Ramos (cell line): ENCODE measurements around the gene GTPBP1.

Experiments
- in situ Hi-C: fragments of 300-500 bp; cut with MboI; formaldehyde crosslinking; loops from one replicate; pipeline ENCODE4 v1.14.3; 2022; ENCODE audit warnings: low sequenced_read_pairs; ENCODE audit not compliant: unreplicated experiment

The GTPBP1 gene

DNA sequence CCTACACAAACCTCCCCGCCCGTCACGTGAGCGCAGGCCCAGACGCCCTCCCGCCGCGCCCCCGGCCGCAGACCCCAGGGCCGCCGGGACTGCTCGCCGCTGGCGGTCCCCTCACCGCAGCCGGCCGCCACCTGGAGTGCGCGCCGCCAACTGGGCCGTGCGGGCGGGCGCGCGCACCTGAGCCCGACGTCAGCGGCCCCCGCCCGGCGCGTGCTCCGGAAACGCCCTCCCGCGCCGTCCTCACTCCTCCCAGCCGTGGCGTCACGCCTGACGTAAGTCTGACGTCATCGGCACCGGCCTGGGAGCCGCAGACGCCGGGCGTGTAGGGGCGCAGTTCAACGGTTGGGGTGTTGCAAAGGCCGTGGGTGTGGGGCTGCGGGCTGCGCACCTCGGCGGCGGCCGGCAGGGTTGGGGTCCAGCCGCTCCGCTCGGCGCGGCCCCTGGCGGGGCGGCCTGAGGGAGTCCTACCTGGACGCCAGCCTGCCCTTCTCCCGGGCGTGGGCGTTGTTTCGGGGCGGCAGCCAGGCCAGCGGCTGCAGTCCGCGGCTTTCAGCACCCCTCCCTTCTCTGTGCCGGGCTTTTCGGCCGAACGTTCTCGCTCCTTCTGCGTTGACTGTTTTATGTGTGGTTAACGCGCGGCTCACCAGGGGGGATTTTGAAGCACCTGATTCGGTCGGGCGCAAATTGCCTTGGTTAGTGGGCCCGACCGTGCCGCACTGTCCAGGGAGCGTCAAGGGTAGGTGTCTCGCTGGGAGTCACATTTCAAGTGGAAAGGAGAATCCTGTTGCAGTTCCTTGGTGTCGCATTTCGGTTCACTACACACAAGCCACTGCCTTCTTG lies 4.7 kb upstream of the GTPBP1 start, which contains the start of gene JOSD1:
Gene JOSD1 (minus strand): TSS at position 155 of the 840 bp plus-strand sequence. CDS start 956 bp downstream, outside the sequence.
- in situ Hi-C loops, result no loop called here

DNA sequence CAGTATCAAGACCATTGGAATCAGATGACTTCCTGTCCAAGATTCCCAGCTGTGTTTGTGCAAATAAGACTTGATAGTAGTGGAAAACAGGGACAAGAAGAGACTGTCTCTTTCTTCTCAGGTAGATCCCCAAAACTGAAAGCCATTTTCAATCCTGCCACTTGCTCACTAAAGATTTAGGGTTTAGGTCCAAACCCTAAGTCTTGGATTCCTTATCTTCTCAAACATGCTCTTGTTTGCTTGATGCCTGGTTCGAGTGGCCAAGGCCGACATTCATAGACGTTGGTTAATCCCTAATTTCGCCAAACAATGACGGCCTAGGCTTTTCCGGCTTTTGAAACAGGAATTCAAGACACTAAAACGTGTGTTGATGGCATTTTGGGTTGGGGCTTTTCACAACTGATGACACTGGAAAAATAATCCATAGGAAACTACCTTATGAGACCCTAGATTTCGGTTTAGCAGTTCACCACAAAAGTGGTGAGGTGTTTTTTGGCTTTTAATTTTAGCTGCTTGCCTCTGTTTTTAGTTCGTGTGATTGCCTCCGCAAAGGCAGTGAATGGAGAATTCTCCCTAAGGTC lies 1.0 kb upstream of the GTPBP1 start:
- in situ Hi-C loops, result no loop called here

DNA sequence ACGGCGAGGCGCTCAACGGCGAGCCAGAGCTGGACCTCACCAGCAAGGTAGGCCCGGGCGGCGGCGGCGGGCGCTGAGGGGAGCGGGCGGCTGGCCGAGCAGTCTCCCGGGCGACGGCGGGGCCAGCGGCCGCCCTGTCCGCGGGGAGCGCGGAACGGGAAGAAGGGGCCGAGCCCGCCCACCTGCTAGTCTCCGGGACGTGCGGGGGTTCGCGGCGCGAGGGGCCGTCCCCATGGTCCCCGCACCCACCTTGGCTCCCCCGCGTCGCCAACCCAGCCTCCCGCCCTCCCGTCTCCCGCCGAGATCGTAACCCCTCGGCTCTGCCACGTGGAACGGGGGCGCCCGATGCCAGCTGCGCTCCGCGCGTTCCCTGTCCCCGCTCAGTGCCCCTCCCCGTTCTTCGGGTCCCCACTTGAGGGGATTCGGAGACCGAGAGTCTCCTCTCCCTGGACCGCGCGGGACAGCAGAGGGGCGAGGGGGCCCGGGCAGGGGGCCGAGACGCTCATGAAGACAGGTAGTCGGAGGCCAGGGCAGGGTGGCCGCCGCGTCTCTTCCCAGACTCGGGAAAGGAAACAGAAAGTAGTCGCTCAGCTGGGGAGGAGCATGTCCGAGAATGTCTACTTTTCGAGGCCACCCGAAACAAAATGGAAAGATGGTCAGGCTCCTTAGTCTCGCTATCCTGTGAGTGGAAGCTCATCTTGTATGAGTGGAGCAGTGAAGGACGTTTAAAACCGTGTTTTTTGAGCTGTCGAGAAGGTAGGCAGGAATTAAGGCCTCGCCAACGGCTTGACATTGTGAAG lies 557 bp downstream of the GTPBP1 start:
- in situ Hi-C loops, result no loop called here

DNA sequence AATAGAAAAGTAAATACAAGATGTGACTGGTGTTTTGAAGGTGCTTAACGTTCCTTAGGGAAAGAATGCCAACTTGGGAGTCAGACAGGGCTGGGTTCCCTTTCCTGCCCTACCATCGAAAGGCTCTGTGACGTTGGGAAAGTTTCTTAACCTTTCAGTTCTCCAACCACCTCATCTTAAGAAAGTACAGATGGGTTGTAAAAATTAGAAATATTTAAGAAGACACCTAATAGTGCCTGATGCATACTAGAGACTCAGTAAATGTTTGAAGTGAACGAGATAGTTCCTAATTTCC lies 1.1 kb downstream of the GTPBP1 start:
- in situ Hi-C loops, result no loop called here

DNA sequence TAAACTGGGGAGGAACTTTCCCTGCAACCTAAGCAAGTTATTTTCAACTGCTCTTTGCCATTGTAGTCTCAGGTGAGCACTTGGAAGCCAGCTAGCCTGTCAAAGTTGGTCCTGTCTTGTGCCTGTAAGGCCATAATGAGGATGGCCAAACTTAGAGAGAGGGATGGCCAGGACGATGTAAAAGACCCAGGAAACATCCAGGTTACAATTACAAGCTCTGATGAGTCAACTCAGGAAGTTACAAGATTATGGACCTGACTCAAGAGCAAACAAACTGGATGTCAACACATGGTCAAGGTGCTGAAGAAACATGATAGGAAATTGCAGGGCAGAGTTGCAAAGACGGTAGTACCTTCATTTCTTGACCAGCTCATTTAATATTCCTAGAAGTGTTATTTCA lies 1.6 kb downstream of the GTPBP1 start:
- in situ Hi-C loops, result no loop called here

DNA sequence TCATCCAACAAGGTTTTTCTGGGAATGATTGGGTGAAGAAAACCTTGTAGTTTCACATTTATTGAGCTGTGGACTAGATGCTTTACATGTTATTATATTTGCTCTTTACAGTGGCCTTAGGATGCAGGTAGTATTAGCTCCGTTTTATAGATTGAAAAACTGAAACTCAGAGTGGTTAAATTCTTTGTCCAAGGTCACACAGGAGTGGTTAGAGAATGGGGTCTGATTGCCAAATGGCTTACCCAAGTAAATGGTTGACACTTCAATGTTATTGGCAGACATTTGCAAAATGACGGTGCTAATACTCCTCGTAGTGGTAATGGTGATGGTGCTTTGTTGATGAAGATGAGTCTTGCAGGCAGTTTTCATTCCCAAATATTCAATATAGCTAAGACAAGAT lies 2.2 kb downstream of the GTPBP1 start:
- in situ Hi-C loops, result no loop called here

DNA sequence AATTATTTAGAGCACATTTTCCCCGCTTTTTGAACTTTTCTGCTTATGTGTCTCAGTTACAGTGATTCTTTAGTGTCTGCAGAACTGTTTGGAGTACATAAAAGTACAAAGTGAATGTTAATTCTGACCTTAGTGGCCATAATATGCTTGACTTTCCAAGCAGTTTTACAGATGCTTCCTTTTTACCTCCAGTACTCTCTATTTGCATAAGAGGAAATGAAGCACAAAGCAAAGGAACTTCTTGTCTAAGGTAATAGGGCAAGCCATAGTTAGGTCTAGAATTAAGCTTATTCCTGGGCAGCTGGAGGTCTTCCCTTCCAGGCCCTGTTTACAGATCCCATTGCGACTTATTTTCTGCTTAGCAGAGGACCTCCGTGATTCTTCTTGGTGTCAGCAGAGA lies 3.6 kb downstream of the GTPBP1 start:
- in situ Hi-C loops, result no loop called here

DNA sequence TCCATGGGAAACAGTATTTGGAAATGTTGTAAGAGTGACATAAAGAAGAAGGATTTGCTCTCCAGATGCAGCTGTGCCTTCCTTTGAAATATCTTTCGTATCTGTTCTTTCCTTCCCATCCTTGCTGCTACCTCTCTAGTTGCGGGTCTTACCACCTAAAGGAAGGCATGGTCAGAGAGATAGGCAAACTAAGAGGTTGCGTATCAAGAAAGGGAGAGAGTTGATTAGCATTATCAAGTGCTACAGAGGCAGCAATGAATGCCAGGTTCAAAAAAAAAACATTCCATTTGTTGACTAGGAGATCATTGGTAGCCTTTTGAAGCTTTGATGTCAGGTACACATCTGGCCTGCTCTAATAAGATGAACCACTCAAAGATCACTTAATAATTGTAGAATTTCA lies 4.6 kb downstream of the GTPBP1 start:
- in situ Hi-C loops, result no loop called here

DNA sequence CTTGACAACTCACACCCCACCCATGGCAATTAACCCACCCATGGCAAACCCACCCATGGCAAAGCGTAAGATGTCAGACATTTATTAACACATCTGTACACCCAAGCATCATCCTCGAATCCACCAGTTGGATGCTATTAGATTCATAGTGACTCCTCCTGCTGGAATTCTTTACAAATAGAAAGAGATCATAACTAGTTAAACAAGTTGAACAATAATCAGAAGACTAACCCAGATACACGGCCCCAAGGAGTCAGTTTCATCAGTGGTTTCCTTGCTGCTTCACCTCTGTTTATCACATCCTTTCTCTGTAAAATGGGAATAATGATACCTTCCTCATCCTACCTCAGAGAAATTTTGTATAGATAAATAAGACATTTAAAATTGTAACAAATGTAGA lies 5.1 kb downstream of the GTPBP1 start:
- in situ Hi-C loops, result no loop called here

DNA sequence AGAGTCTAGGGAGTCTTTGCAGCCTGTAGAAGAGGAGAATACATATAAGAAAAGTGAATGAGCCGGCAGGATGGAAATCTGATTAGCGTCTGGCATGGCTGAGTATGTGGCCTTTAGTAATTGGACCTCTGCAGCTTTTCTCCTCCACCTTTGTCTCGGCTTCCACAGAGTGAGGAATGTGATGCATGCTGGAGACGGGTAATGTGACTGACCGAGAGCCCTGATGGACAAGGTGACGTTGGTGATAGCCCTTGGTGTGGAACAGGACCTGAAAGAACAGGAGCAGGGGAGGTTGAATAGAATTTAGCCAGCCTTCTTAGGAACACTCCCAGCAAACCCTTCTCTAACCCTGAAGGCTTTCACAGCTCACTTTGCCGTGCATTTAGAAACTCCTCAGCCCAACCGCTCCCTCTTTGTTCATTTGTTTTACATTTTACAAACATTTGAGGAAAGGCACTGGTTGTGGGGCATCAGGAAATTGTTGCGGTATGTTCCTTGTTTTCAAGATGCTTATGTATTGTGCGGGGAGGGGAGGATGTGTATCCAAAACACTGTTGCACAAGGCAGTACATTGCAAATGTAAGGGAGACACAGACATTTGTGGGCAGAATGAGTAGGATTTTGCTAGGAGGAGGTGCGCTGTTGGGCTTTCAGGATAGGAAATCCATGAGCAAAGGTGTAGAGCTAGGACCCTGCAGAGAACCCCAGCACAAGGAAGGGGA lies 6.9 kb downstream of the GTPBP1 start:
- in situ Hi-C loops, result no loop called here

DNA sequence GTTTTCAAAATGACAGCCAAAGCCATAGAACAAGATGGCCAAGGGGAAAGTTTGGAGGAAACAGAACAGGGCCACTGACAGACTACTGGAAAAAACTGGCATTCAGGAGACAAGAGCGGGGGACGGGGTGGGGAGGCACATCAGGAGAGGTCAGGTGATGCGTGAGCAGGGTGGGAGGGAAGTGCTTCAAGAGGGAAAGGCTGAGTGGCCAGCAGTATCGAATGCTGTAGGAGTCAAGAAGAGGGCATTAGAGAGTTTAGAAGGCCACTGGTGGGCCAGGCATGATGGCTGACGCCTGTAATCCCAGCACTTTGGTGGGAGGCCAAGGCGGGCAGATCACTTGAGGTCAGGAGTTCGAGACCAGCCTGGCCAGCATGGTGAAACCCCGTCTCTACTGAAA lies 8.2 kb downstream of the GTPBP1 start:
- in situ Hi-C loops, result no loop called here

DNA sequence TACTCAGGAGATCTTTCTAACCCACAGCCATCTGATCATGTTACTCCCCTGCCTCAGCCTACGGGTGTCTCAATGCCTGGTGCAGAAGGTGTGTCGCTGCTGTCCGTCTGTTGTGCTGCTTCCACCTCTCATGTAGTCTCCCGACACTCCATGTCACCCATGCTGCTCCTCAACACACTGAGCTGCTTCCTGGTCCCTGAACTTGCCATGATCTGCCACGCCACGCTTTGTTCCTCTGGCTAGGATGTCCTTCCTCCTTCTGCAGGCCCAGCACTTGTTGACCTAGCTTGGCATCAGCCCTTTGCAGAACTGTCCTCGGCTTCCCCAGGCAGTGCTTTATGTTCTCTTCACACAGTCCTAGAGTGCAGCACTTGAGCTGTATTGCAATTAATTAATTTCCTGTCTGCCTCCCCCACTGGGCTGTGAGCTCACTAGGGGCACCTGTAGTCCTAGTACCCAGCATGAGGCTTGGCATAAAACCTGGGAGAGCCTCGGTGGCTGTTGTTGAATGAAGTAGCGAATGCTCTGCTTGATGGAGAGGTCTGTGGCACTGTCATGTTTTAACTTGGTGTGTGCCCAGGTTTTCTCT lies 9.5 kb downstream of the GTPBP1 start:
- in situ Hi-C loops, result no loop called here

DNA sequence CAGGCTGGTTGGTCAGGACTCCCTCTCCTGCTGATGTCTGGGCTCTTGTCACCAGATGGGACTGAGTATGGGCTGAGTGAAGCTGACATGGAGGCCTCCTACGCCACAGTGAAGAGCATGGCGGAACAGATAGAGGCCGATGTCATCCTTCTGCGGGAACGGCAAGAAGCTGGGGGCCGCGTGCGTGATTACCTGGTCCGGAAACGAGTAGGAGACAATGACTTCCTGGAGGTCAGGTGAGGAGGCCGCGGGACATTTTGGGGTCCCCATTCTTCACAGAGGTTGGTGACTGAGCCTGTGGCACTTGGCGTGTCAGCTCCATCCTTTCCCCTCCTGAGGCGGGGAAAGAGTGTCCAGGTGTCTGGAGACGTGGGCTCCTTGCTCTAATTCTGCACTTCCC lies 10.1 kb downstream of the GTPBP1 start:
- in situ Hi-C loops, result no loop called here

DNA sequence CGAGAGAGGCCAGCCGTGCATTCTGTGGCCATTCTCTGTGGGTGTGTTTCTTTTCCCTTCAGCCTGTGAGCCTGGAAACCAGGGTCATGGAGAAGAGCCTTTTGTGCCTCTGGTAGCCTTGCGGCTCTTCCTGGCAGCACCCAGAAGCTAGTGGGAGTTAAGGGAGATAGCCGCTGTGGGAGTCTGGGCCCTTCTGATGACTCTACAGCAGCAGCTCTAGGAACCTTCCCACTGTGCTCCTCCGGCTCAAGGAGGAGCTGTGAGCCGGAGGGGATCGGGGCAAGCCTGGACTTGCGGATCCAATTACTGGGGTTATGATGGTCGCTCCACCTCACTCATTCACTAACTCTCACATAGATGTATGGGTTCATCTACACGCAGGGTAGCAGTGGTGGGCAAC lies 10.5 kb downstream of the GTPBP1 start:
- in situ Hi-C loops, result no loop called here

DNA sequence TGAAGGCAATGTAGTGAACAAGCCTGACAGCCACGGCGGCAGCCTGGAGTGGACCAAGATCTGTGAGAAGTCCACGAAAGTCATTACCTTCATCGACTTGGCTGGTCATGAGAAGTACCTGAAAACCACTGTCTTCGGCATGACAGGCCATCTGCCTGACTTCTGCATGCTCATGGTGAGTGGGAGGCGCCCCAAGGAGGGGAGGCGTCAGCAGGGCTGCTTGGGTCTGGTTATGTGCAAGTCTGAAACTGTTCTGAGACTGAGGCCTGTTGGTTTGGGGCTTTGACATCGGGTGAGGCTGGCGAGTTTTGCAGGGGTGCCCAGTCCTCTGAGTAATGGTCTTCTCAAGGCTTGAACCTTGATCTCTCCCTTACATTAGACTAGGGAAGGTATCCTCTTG lies 11.1 kb downstream of the GTPBP1 start:
- in situ Hi-C loops, result no loop called here

DNA sequence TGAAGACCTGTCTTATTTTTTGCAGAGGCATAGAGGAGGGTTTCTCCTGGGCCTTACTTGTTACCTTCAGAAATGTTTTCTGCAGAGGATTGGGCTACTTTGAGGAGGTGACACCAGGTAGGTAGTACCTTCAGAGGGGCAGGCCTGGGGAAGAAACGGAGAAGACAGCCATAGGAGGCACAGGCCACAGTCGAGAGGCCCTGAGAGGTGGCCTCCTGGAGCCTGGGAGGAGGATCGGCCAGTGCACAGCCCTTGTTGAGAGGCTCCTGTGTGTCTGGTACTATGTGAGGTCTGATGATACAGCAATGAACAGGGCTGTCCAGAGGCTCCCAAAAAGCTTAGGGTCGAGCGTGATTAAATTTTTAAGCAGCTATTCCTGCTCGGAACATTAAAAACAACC lies 11.5 kb downstream of the GTPBP1 start:
- in situ Hi-C loops, result no loop called here

DNA sequence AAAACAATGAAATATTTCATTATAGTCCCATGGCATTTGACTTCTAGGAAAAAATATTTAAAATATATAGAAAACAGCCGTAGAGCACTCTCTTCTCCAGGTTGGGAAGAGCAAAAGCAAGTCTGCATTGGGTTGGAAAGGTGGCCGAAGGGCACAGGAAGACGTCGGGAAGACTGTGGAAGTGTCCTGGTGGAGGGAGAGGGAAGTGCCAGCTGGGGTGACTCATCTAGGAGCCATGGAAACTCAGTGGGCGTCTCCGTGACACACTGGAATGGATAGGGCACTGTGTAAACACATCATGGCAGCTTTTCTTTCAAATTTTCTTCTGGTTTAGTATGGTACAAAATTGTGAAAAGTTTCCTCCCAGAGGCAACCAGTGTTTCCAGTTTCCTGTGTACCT lies 12.7 kb downstream of the GTPBP1 start:
- in situ Hi-C loops, result no loop called here

DNA sequence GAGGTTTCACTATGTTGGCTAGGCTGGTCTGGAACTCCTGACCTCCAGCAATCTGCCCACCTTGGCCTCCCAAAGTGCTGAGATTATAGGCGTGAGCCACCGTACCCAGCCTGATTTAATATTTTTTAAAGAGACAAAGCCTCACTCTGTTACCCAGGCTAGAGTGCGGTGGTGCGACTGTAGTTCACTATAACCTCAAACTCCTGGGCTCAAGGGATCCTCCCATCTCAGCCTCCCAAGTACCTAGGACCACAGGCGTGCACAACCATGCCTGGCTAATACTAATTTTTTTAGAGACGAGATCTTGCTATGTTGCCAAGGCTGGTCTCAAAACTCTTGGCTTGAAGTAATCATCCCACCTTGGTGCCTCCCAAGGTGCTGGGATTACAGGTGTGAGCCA lies 13.5 kb downstream of the GTPBP1 start:
- in situ Hi-C loops, result no loop called here

DNA sequence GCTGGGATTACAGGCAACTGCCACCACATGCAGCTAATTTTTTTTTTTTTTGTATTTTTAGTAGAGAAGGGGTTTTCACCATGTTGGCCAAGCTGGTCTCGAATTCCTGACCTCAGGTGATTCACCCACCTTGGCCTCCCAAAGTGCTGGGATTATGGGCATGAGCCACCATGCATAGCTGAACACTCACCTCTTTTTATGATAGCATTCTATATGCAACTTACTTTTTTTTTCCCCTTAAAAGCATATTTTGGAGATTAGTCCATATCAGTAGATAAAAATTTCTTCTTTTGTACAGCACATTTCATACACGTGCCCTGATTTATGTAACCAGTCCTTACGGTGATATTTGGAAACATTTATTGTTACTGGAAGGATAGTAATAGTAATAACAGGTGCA lies 14.6 kb downstream of the GTPBP1 start:
- in situ Hi-C loops, result no loop called here

DNA sequence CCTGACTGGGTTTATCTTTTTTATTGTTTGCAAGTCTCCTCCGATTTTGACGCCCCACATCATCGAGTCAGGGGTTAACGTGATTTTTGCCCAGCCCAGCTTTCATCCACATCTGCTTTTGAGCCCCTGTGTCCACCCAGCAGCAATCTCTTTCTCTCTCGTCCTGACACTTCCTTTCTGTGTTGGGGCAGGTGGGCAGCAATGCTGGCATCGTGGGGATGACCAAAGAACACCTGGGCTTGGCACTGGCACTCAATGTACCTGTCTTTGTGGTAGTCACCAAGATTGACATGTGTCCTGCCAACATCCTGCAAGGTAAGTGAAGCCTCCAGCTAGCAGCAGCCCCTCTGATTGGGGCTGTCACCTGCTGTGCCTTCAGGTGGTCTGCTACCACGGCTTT lies 15.8 kb downstream of the GTPBP1 start:
- in situ Hi-C loops, result no loop called here
